Naive B cell (primary cell): Measurements from ENCODE around the gene SF3B1. TPM values are rescaled to one million over a fixed set of nuclear protein-coding genes. Genes with fewer than 3 reads are reported as not detected.
A peak's percentile ranks its signal among the peaks of the same experiment; 100 is the strongest.
"Not testable (repeated sequence)": the region's sequence is repeated elsewhere in the genome, so short reads cannot be mapped to it uniquely, and the experiment has no call there.

ENCODE experiments used
- ATAC-seq, 2 donors: fragments of 150-1000 bp; cut with Tn5 transposase; 2 replicates each; pipeline ENCODE4 v1.10.0; 2021; ENCODE audit warnings: low read depth in 2 of 2, mild to moderate bottlenecking in 2 of 2, moderate library complexity in 2 of 2
- DNase-seq: peaks from one replicate; pipeline ENCODE4 v3.0.0; 2022
- H3K27ac Mint-ChIP-seq, 6 donors: one replicate each; pipeline ENCODE4 v1.8.0; 2020 to 2022; ENCODE audit warnings: mild to moderate bottlenecking in 6 of 6, mixed read lengths in 6 of 6, moderate library complexity in 5 of 6, inconsistent platforms in 2 of 6
- H3K27me3 Mint-ChIP-seq, 3 donors: one replicate each; pipeline ENCODE4 v1.8.0; 2021 to 2022; ENCODE audit warnings: mixed read lengths in 3 of 3, mild to moderate bottlenecking in 1 of 3
- H3K36me3 Mint-ChIP-seq, 2 donors: one replicate each; pipeline ENCODE4 v1.8.0; 2020 to 2022; ENCODE audit warnings: mixed read lengths in 2 of 2, inconsistent platforms in 1 of 2, mild to moderate bottlenecking in 1 of 2
- H3K4me1 Mint-ChIP-seq, 3 donors: one replicate each; pipeline ENCODE4 v1.8.0; 2020 to 2022; ENCODE audit warnings: mixed read lengths in 3 of 3, inconsistent platforms in 1 of 3, mild to moderate bottlenecking in 1 of 3, moderate library complexity in 1 of 3
- H3K4me3 Mint-ChIP-seq, 8 donors: one replicate each; pipeline ENCODE4 v1.8.0; 2020 to 2022; ENCODE audit warnings: mild to moderate bottlenecking in 8 of 8, mixed read lengths in 8 of 8, moderate library complexity in 8 of 8, inconsistent platforms in 2 of 8
- H3K9me3 Mint-ChIP-seq, 7 donors: one replicate each; pipeline ENCODE4 v1.8.0; 2020 to 2022; ENCODE audit warnings: mixed read lengths in 7 of 7, mild to moderate bottlenecking in 5 of 7, inconsistent platforms in 2 of 7, moderate library complexity in 1 of 7
- polyA plus RNA-seq, 6 donors: library from polyadenylated mRNA; unstranded; fragments of 300-500 nt; fragmentation: Illumina TruSeq; gene quantifications; one replicate each; pipeline ENCODE4 v1.2.3, GENCODE V29; 2021; ENCODE audit warnings: low read depth in 6 of 6

SF3B1 gene
- polyA plus RNA-seq, 6 donors from 2014 or later, result 99.2 to 166 (median 153) TPM

GRCh38 chr2:197381641-197382040 lies 53.2 kb downstream of the SF3B1 start:
- H3K36me3 Mint-ChIP-seq, result no peaks in the 10 kb centered on the region

GRCh38 chr2:197379918-197380309 lies 54.9 kb downstream of the SF3B1 start:
- not testable (repeated sequence) for H3K27me3 Mint-ChIP-seq, ATAC-seq, H3K4me3 Mint-ChIP-seq, H3K27ac Mint-ChIP-seq, H3K36me3 Mint-ChIP-seq, H3K9me3 Mint-ChIP-seq, DNase-seq
- H3K4me1 Mint-ChIP-seq, result peaks cover 3 to 15% (median 14%) of the 10 kb centered on the region in 3 donors

More at GRCh38 chr2:197381641-197382040, 53.2 kb downstream of the SF3B1 start:
- H3K4me3 Mint-ChIP-seq, result no peak overlapping the region
- peaks cover 3 to 15% (median 14%) of the 10 kb centered on the region in 3 donors for H3K4me1 Mint-ChIP-seq
- DNase-seq, result no peak
- H3K27me3 Mint-ChIP-seq, result no peaks in the 10 kb centered on the region
- H3K9me3 Mint-ChIP-seq, result no peaks in the 10 kb centered on the region
- no peak for ATAC-seq
- no peak overlapping the region for H3K27ac Mint-ChIP-seq

DNA sequence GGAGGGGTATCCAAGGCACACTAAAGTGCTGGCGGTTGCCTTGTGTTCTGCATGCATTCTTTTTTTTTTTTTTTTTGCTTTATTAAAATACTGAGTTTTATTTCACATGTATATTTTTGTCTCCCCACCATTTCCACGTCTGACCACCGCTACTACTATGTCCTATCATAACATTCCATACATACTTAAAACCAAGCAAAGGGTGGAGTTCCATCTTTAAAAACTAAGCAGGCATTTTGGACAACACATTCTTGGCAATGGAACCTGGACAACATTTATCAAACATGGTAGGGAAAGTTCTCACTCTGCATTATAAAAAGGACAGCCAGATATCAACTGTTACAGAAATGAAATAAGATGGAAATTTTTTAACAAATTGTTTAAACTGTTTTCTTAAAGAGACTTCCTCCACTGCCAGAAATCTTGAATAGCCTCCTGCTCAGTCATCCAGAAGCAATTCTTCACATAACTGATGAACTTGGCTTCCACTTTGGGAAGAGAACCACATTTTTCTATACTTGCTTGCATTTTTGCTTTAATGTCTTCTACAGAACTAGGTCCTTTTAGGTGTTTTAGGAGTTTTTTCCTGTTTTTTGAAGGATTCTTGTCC lies 55.4 kb downstream of the SF3B1 start:
- not testable (repeated sequence) for ATAC-seq, H3K4me3 Mint-ChIP-seq, H3K9me3 Mint-ChIP-seq, H3K36me3 Mint-ChIP-seq, H3K27ac Mint-ChIP-seq, DNase-seq, H3K27me3 Mint-ChIP-seq
- peaks cover 3 to 15% (median 14%) of the 10 kb centered on the region in 3 donors for H3K4me1 Mint-ChIP-seq

GRCh38 chr2:197378494-197379307 lies 56.1 kb downstream of the SF3B1 start:
- Mint-ChIP-seq H3K27me3 (no peaks in the 10 kb centered on the region), H3K36me3 (no peaks in the 10 kb centered on the region), H3K4me3 (no peak overlapping the region), H3K9me3 (no peaks in the 10 kb centered on the region), H3K27ac (peak overlapping the region in 1 of 6 donors; percentile 93), H3K4me1 (peaks cover 3 to 15% (median 14%) of the 10 kb centered on the region in 3 donors)
- ATAC-seq (peak; percentile 46 to 62), DNase-seq (peak; percentile 54)

GRCh38 chr2:197378086-197378485 lies 56.7 kb downstream of the SF3B1 start:
- Mint-ChIP-seq H3K4me3 (no peak overlapping the region), H3K36me3 (no peaks in the 10 kb centered on the region), H3K4me1 (peaks cover 3 to 15% (median 14%) of the 10 kb centered on the region in 3 donors), H3K9me3 (no peaks in the 10 kb centered on the region), H3K27me3 (no peaks in the 10 kb centered on the region), H3K27ac (no peak overlapping the region)
- DNase-seq (no peak), ATAC-seq (no peak)

DNA sequence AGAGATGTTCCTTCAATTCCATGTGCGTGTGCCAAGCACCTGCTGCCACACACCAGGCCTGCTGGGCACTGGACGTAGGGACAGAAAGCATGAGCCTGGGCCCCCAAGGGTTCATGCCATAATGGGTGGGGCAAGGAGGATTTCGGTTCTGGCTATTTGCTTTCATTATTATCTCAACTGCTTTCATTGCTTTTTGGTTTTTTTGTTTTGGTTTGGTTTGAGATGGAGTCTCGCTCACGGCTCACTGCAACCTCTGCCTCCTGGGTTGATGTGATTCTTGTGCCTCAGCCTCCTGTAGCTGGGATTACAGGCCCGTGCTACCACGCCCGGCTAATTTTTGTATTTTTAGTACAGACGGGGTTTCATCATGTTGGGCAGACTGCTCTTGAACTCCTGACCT lies 57.2 kb downstream of the SF3B1 start:
- DNase-seq (no peak), ATAC-seq (no peak)
- H3K9me3 Mint-ChIP-seq, result no peaks in the 10 kb centered on the region
- H3K27me3 Mint-ChIP-seq, result no peaks in the 10 kb centered on the region
- H3K4me3 Mint-ChIP-seq, result peak overlapping the region in 1 of 8 donors; percentile 30
- peak overlapping the region in 2 of 6 donors; percentile 39 to 80 for H3K27ac Mint-ChIP-seq
- H3K4me1 Mint-ChIP-seq, result peaks cover 3 to 15% (median 14%) of the 10 kb centered on the region in 3 donors
- H3K36me3 Mint-ChIP-seq, result no peaks in the 10 kb centered on the region

- Mint-ChIP-seq H3K4me1 (peaks cover 9 to 16% (median 16%) of the 10 kb centered on the region in 3 donors), H3K4me3 (no peak overlapping the region), H3K27me3 (no peaks in the 10 kb centered on the region), H3K27ac (peak overlapping the region in 1 of 6 donors; percentile 65), H3K9me3 (no peaks in the 10 kb centered on the region), H3K36me3 (no peaks in the 10 kb centered on the region)
- no peak for DNase-seq
- ATAC-seq, result no peak
These were observed 62.2 kb downstream of the SF3B1 start for GRCh38 chr2:197372592-197372991.

DNA sequence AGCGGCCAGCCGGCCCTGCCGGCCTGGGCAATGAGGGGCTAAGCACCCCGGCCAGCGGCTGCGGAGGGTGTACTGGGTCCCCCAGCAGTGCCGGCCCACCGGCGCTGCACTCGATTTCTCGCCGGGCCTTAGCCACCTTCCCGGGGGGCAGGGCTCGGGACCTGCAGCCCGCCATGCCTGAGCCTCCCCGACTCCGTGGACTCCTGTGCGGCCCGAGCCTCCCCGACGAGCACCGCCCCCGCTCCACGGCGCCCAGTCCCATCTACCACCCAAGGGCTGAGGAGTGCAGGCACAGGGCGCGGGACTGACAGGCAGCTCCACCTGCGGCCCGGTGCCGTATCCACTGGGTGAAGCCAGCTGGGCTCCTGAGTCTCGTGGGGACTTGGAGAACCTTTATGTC lies 64.2 kb downstream of the SF3B1 start:
- not testable (repeated sequence) for H3K9me3 Mint-ChIP-seq, DNase-seq, H3K27me3 Mint-ChIP-seq, H3K27ac Mint-ChIP-seq, H3K36me3 Mint-ChIP-seq, ATAC-seq, H3K4me3 Mint-ChIP-seq
- H3K4me1 Mint-ChIP-seq, result peaks cover 9 to 13% (median 11%) of the 10 kb centered on the region in 3 donors

- H3K36me3 Mint-ChIP-seq, result no peaks in the 10 kb centered on the region
- no peaks in the 10 kb centered on the region for H3K9me3 Mint-ChIP-seq
- ATAC-seq (no peak), DNase-seq (no peak)
- H3K4me3 Mint-ChIP-seq, result no peak overlapping the region
- H3K27me3 Mint-ChIP-seq, result no peaks in the 10 kb centered on the region
- peak overlapping the region in 1 of 6 donors; percentile 39 for H3K27ac Mint-ChIP-seq
- peaks cover 9 to 13% (median 11%) of the 10 kb centered on the region in 3 donors for H3K4me1 Mint-ChIP-seq
These were observed 64.9 kb downstream of the SF3B1 start for GRCh38 chr2:197369933-197370320.

GRCh38 chr2:197369228-197369932 lies 65.4 kb downstream of the SF3B1 start:
- Mint-ChIP-seq H3K27ac (peak overlapping the region in 4 of 6 donors; percentile 4 to 85 (median 42)), H3K4me3 (no peak overlapping the region), H3K36me3 (no peaks in the 10 kb centered on the region), H3K9me3 (no peaks in the 10 kb centered on the region), H3K4me1 (peaks cover 9 to 13% (median 11%) of the 10 kb centered on the region in 3 donors), H3K27me3 (no peaks in the 10 kb centered on the region)
- DNase-seq, result no peak
- no peak for ATAC-seq

GRCh38 chr2:197368412-197368811 lies 66.4 kb downstream of the SF3B1 start:
- Mint-ChIP-seq H3K27me3 (no peaks in the 10 kb centered on the region), H3K4me3 (no peak overlapping the region), H3K9me3 (no peaks in the 10 kb centered on the region), H3K4me1 (peaks cover 9 to 13% (median 11%) of the 10 kb centered on the region in 3 donors), H3K27ac (peak overlapping the region in 1 of 6 donors; percentile 49), H3K36me3 (no peaks in the 10 kb centered on the region)
- ATAC-seq, result no peak
- DNase-seq, result no peak

DNA sequence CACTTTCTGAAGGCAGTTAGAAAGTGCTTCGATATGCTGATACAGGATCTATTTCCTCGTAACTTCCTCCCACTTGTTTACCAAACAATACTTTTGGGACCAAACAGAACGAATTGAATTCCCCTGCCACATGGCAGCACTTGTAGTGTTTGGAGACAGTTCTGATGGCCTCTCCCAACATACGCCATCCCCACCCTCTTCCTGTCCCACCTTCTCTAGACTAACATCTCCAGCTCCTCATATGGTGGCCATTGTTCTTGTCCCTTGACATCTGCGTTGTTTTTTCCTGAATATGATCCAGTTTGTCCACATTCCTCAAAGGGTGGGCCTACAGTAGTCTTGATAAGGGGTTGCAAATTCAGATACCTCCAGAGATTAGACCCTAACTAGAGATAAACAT lies 70.8 kb downstream of the SF3B1 start:
- Mint-ChIP-seq H3K9me3 (peaks cover 0 to 2% (median 0%) of the 10 kb centered on the region in 7 donors), H3K4me3 (no peak overlapping the region), H3K4me1 (peaks cover 0 to under 1% (median under 1%) of the 10 kb centered on the region in 3 donors), H3K27me3 (no peaks in the 10 kb centered on the region), H3K27ac (peak overlapping the region in 1 of 6 donors; percentile 91), H3K36me3 (no peaks in the 10 kb centered on the region)
- ATAC-seq, result no peak
- no peak for DNase-seq

DNA sequence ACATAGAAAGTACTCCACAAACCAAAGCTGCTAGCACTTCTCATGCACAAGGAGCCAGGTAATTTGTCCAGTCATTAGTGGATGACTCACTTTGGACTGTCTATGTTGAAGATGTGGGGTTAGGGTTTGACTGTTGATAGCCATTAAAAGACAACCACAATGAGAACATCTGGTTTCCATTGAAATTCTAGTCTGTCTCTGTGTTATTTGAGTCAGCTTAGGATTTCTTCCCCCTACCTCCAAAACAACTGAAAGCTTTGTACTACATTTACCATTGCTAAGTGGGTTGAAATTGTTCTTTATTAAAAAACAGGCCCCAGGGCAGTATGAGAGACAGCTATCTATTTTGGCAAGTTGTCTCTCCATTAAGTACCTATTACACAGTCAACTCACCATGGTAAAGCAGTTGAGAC lies 74.1 kb downstream of the SF3B1 start:
- no peak for DNase-seq
- ATAC-seq, result no peak
- no peaks in the 10 kb centered on the region for H3K36me3 Mint-ChIP-seq
- H3K27me3 Mint-ChIP-seq, result no peaks in the 10 kb centered on the region
- H3K4me1 Mint-ChIP-seq, result peaks cover 4 to 6% (median 5%) of the 10 kb centered on the region in 3 donors
- H3K9me3 Mint-ChIP-seq, result peaks cover 0 to 2% (median 0%) of the 10 kb centered on the region in 7 donors
- no peak overlapping the region for H3K4me3 Mint-ChIP-seq
- H3K27ac Mint-ChIP-seq, result no peak overlapping the region
